ENCODE measurements around the gene CSRNP3.
"Not testable (repeated sequence)": the region's sequence is repeated elsewhere in the genome, so short reads cannot be mapped to it uniquely, and the experiment has no call there.

The CSRNP3 gene

DNA sequence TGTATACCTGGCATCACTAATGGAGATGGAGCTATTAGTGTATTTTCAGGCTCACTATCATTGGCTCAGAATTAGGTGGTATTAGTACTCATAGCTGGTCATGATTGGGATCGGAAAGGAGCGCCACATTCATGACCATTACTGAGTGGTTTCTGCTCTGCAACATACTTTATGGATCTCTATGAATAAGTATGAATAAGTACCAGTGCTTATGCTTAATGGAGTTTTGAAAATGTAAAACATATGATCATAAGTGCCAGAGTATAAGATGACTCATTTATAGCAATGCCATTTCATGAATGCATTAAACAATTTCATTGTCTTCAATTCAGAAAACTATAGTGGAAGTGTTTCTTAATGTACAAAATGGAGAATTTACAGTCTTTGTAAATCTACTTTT lies 167.9 kb downstream of the CSRNP3 start:
- DNase-seq, result no peak

- no peak for DNase-seq
Observed at GRCh38 chr2:165639504-165639903, 170.0 kb downstream of the CSRNP3 start.

DNA sequence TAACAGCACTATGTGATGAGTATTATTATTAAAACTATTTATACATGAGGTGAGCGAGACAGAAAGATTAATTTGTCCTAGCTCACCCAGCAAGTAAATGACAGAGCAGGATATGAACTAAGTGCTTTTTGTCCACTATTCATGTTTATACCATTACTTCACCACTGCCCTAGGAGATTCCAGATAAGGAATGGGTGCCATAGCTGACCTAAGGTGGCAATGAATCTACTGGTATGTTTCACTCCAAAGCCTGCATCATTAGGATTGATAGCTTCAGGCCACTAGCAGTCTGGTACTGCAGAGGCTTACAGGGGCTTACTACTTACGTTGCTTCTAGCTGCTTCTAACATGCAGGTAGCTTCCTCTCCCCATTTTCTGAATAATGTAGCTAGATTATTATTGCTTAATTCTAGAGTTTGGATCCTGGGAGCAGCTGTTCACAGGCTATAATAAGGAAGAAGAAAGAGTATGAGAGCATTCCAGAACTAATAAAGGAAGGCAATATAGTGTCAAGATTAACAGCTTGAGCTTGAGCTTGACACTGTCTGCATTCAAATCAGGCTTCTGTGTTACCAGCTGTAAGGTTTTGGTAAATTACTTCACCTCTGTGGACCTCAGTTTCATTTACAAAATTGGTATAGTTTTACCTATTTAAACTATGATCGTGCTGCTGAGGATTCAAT lies 170.9 kb downstream of the CSRNP3 start:
- DNase-seq, result no peak

DNA sequence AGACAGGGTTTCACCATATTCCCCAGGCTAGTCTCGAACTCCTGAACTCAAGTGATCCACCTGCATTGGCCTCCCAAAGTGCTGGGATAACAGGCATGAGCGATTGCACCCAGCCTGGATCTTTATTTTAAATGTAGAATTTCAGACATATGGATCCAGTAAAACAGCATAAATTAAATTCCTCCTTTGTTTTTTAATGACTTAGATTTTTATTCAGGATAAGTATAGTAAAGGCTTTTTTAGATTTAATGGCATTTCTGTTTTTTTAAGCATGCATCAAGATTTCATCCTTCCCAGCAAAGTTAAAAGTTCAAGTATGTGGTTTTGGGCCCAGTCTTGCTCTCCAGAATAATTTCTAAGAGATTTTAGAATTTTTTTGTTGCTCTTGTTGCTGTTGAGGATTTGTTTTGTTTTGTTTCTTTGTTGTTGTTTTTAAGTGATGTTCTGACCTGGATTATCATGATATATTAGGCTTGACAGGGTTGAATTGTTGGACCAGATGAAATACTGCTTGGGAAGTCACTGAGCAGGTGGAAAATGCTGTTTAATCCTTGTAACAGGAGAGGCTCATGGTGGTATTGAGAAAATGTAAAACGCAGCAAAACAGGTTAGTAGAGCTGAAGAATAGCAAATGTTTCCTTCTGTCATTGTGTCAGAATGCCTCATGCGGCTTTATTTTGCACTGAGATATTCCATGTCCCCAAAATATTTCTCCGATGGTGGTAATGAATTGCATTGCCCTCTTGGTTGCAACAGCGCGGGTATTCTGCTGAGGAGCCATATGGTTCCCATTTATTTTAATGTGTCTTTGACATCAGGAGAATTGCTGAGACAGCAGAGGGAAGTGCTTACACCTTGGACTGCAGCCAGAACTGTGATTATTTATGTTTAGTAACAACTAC lies 176.7 kb downstream of the CSRNP3 start:
- DNase-seq, result peak; percentile 44

GRCh38 chr2:165647409-165647808 lies 177.9 kb downstream of the CSRNP3 start:
- DNase-seq, result no peak

DNA sequence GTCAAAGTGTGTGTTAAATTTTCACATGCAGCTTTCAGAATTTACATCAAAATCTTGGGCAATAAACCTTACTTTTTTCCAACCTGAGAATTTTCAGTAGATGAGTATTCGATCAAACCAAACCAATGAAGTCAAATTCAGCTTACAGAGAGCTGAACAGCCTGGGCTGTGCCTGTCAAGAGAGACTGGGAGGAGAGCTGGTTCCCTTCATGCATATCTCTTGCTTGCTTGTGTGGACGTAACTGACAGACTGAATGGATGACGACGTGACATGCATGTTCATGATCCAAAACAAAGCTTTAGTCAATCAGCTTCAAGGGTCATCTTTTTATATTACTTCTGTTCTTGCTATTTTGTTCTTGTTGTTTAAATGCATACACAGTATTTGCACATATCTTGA lies 179.3 kb downstream of the CSRNP3 start:
- DNase-seq, result peak; percentile 24

DNA sequence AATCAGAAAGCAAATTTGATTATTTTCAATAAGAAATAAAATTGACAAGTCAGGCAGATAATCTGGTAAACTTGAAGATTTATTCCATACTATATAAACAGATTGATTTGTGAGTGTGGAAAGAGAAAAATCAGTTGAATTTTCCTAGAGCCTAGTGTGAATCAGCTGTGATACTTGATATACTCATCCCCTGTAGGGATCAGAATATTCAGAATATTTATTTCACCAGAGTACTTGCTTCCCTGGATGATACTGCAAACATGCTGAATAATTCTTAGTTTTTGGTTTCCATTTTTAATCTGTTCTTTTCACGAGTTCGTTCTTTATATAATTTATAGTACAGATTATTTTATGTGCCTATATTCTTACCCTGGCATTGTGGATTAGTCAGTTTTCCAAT lies 181.7 kb downstream of the CSRNP3 start:
- DNase-seq, result no peak

DNA sequence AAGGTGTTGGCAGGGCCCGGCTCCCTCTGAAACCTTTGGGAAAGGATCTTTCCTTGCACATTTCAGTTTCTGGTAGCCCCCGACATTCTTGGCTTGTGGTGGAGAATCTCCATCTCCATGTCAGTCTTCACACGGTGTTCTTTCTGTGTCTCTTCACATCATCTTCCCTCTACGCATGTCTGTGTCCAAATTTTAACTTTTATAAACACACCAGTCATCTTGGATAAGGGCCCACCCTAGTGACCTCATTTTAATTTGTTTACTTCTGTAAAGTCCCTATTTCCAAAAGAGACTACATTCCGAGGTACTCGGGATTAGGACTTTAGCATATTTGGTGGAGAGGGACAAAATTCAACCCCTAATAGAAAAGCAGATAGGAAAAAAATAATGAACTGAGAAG lies 186.2 kb downstream of the CSRNP3 start:
- DNase-seq, result no peak

DNA sequence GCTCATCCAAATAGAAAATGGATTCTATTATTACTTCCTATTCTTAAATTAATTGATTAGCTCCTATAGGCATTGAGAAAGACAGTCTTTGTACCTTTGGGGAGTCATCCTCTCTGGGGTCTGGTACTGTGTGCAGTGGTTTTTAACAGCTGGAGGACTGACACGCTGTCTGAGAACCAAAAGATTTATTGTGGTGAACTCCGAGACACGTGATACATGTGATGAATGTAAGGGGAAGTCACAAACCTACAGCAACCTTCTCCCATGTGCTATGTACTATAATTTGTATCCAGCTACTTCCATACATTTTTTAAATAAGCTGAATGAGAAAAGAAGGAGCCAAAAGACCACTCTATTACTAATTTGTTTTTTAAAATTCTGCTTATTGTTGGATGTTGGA lies 190.9 kb downstream of the CSRNP3 start:
- no peak for DNase-seq

DNA sequence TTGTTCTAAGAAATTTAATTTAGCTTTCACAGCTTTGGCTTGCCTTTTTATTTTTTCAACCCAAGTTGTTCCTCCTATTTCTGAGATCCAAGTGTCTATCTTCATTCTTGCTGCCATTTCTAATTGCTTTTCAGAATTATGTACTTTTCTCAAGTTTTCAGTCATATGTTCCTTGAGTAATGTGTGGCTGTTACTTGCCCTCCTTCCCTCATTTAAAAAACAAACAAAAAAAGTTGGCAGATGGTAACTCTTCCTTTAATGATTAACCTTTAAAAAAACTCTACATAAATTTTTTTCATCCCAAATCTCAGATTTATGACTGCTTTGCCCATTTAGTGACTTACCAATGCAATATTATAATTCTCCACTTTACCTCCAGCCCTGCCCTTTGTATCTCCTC lies 193.2 kb downstream of the CSRNP3 start:
- no peak for DNase-seq

DNA sequence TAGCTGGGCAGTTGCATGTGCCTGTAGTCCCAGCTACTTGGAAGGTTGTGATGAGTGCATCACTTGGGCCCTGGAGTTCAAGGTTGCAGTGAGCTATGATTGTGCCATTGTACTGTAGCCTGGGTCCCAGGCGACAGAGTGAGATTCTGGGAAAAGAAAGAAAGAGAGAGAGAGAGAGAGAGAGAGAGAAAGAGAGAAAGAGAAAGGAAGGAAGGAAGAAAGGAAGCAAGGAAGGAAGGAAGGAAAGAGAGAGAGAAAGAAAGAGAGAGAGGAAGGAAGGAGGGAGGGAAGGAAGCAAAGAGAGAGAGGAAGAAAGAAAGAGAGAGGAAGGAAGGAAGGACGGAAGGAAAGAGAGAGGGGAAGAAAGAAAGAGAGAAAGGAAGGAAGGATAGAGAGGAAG lies 196.1 kb downstream of the CSRNP3 start:
- DNase-seq, result no peak

DNA sequence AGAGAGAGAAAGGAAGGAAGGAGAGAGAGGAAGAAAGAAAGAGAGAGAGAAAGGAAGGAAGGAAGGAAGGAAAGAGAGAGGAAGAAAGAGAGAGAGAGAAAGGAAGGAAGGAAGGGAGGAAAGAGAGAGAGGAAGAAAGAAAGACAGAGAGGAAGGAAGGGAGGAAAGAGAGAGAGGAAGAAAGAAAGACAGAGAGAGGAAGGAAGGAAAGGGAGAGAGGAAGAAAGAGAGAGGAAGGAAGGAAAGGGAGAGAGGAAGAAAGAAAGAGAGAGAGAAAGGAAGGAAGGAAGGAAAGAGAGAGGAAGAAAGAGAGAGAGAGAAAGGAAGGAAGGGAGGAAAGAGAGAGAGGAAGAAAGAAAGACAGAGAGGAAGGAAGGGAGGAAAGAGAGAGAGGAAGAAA lies 196.6 kb downstream of the CSRNP3 start:
- not testable (repeated sequence) for DNase-seq

- no peak for DNase-seq
Observed at GRCh38 chr2:165666605-165667004, 197.1 kb downstream of the CSRNP3 start.

DNA sequence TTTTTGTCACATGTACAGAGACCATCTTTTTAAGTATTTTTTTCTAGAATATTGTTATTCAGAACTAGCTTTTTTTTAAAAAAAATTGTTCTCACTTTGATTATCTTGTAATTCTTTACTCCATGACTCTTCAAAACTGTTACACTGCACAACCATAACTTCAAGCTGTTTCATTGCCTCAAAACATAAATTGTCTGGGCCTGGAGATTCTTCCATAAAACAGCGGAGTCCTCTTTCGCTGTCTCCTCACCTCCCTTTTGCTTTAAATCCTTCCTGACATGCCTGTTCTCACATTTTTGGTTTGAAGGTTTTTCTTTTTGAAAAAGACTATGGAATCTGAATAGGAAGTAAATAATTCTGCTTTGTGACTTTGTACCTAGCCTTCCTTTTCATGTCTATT lies 197.9 kb downstream of the CSRNP3 start:
- no peak for DNase-seq

- DNase-seq, result no peak
Observed at GRCh38 chr2:165674780-165675179, 205.3 kb downstream of the CSRNP3 start.

DNA sequence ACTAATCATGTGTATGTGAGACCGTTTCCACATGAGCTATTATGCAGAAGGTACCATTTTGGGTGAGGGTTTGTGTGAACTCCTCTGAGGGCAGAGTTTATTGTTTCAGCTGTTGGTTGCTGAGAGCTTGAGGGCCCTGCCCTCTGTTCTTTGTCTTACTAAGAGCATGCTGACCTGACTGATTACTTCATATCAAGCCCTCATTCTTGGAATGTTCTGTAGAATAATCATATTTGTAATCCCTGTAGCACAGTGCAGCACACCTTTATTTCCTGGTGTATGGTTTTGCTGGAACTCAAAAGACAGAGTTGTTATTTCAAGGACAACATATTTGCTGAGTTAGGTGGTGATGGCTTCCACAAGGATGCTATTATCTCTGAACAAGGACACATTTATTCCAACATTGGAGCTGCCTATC lies 206.1 kb downstream of the CSRNP3 start:
- DNase-seq, result no peak

DNA sequence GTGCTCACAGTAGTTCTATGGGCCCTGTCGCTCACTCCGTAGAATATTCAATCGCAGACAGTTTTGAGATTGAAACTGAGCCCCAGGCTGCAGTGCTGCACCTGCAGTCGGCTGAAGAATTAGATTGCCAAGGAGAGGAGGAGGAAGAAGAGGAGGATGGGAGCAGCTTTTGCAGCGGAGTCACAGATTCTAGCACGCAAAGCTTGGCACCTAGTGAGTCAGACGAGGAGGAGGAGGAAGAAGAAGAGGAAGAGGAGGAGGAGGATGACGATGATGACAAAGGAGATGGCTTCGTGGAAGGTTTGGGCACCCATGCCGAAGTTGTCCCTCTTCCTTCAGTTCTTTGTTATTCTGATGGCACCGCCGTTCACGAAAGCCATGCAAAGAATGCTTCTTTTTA lies 209.4 kb downstream of the CSRNP3 start:
- no peak for DNase-seq

GRCh38 chr2:165679621-165680020 lies 210.1 kb downstream of the CSRNP3 start:
- no peak for DNase-seq

- DNase-seq, result peak; percentile 41
Observed at GRCh38 chr2:165681841-165682240, 212.3 kb downstream of the CSRNP3 start.

DNA sequence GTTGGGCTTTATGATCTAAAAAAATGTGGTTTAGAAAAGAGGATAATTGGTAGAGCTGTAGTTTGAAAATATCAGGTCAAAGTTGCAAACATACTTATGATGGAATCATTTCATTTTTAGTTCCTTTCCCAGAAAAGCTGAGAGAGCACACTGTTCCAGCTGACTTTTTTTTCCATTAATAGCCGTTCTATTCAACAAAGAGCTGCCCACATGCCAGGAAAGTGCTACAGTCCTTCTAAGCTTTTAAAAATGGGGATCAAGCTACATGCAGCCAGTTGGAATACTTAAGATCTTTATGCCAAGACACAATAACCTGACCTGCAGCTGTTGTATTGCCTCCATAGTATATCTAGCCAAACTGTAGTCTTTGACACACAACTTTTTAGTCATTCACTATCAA lies 213.0 kb downstream of the CSRNP3 start:
- no peak for DNase-seq

GRCh38 chr2:165686800-165687199 lies 217.3 kb downstream of the CSRNP3 start:
- no peak for DNase-seq

GRCh38 chr2:165687426-165688002 lies 218.0 kb downstream of the CSRNP3 start:
- no peak for DNase-seq

DNA sequence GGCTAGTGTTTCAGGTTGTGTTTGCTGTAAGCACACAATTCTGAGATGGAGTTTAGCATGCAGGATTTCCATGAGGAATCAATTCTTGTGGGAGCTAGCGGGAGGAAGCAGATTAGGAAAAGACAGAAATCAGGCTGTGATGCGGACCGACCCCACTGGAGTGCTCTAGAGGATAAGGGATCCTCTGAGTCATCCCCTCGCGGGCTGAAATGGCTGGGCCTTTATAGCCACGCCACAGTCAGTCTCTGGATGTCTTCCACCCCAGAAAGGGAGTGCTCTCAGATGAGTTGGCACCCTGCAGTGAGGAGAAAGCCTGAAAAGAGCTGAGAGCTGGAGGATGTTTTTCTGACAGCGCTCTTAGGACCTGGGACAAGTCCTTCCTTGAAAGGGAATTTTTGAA lies 222.1 kb downstream of the CSRNP3 start:
- DNase-seq, result no peak

DNA sequence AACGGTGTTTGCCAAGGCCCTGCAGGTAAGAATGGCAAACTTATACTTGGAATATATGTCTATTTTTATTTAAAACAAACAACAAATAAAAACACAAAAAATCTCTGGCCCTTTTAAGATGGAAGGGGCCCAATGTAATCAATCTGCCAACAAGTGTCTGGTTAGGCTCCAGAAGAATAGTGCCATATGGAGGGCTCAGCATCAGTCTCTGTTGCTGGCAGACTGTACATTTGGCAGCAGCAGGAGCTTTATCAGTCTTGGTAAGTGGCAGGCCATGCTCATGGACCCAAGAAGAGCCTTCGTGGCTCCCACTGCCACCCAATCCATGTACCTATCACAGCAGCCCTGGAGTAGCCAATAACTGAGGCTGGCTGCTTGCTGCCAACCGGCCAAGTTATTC lies 223.4 kb downstream of the CSRNP3 start:
- DNase-seq, result no peak

Measured in DMS153 (cell line).